CD14-positive monocyte (primary cell): ENCODE data around the gene SCGB1C2. TPM values are rescaled to one million over a fixed set of nuclear protein-coding genes. Genes with fewer than 3 reads are reported as not detected.
A peak's percentile ranks its signal among the peaks of the same experiment; 100 is the strongest.
"Not testable (repeated sequence)": the region's sequence is repeated elsewhere in the genome, so short reads cannot be mapped to it uniquely, and the experiment has no call there.

Source experiments
- DNase-seq, 3 donors: peaks; one replicate each; pipeline ENCODE4 v3.0.0-alpha.2; 2011 to 2022
- H2AFZ ChIP-seq: 2 replicates; pipeline ENCODE4 v1.6.0; 2012; ENCODE audit warnings: mild to moderate bottlenecking, low read depth, low read length, inconsistent platforms; ENCODE audit not compliant: insufficient read depth, poor library complexity, severe bottlenecking
- H3K27ac ChIP-seq, 2 donors: 1 replicate in 1 of 2; 2 replicates in 1 of 2; pipeline ENCODE4 v1.5.1; 2012 to 2013; ENCODE audit warnings: low read length in 2 of 2, control low read depth in 1 of 2, inconsistent platforms in 1 of 2, low read depth in 1 of 2, mild to moderate bottlenecking in 1 of 2
- H3K27me3 ChIP-seq, 2 donors: one replicate each; pipeline versions ENCODE4 v1.6.0 to v1.6.1; 2011 to 2013; ENCODE audit warnings: low read length in 2 of 2; ENCODE audit not compliant: control insufficient read depth in 2 of 2, insufficient read depth in 2 of 2
- H3K36me3 ChIP-seq, 2 donors: replicated peaks in 1 of 2; 1 replicate in 1 of 2; 2 replicates in 1 of 2; pipeline versions ENCODE4 v1.5.1 to v1.6.1; 2012 to 2013; ENCODE audit warnings: low read length in 2 of 2, control low read depth in 1 of 2, inconsistent platforms in 1 of 2, mild to moderate bottlenecking in 1 of 2; ENCODE audit not compliant: insufficient read depth in 2 of 2, control insufficient read depth in 1 of 2
- H3K4me1 ChIP-seq, 2 donors: 1 replicate in 1 of 2; 2 replicates in 1 of 2; pipeline versions ENCODE4 v1.5.1 to v1.6.1; 2012 to 2013; ENCODE audit warnings: low read length in 2 of 2, control low read depth in 1 of 2, inconsistent platforms in 1 of 2, mild to moderate bottlenecking in 1 of 2, moderate library complexity in 1 of 2; ENCODE audit not compliant: insufficient read depth in 2 of 2, control insufficient read depth in 1 of 2
- H3K4me2 ChIP-seq: replicated peaks from 2 replicates; pipeline ENCODE3; 2012; ENCODE audit warnings: low read length, moderate library complexity, mild to moderate bottlenecking; ENCODE audit not compliant: poor library complexity, severe bottlenecking; ENCODE audit errors: extremely low read depth
- H3K4me3 ChIP-seq, 3 experiments: fragments of 200-600 bp in 1 of 3; sonication (generic) in 1 of 3; replicated peaks in 1 of 3; 1 replicate in 2 of 3; 2 replicates in 1 of 3; pipeline ENCODE4 v1.5.1; 2011 to 2013; ENCODE audit warnings: low read length in 3 of 3, mild to moderate bottlenecking in 3 of 3, control low read depth in 2 of 3, low read depth in 2 of 3, inconsistent platforms in 1 of 3, moderate library complexity in 1 of 3
- H3K79me2 ChIP-seq: 2 replicates; pipeline ENCODE4 v1.6.0; 2012; ENCODE audit warnings: mild to moderate bottlenecking, control low read depth, inconsistent platforms, low read length, moderate library complexity; ENCODE audit not compliant: insufficient read depth
- H3K9ac ChIP-seq: 2 replicates; pipeline ENCODE4 v1.6.0; 2017; ENCODE audit warnings: low read length, mild to moderate bottlenecking; ENCODE audit not compliant: insufficient read depth, poor library complexity, severe bottlenecking
- H3K9me3 ChIP-seq, 2 donors: replicated peaks in 1 of 2; 1 replicate in 1 of 2; 2 replicates in 1 of 2; pipeline versions ENCODE4 v1.5.1 to v1.6.1; 2012 to 2013; ENCODE audit warnings: low read length in 2 of 2, control low read depth in 1 of 2; ENCODE audit not compliant: control insufficient read depth in 1 of 2, insufficient read depth in 1 of 2
- H4K20me1 ChIP-seq: 2 replicates; pipeline ENCODE4 v1.6.0; 2012; ENCODE audit warnings: mild to moderate bottlenecking, low read length, control low read depth, moderate library complexity; ENCODE audit not compliant: insufficient read depth
- H3K27ac Mint-ChIP-seq, 7 donors: one replicate each; pipeline ENCODE4 v1.8.0; 2020; ENCODE audit warnings: mild to moderate bottlenecking in 7 of 7, mixed read lengths in 7 of 7, moderate library complexity in 6 of 7, inconsistent platforms in 2 of 7
- H3K27me3 Mint-ChIP-seq, 3 donors: one replicate each; pipeline ENCODE4 v1.8.0; 2021 to 2022; ENCODE audit warnings: low read depth in 3 of 3, mild to moderate bottlenecking in 3 of 3, mixed read lengths in 3 of 3, moderate library complexity in 3 of 3, inconsistent platforms in 1 of 3
- H3K36me3 Mint-ChIP-seq, 2 donors: one replicate each; pipeline ENCODE4 v1.8.0; 2020; ENCODE audit warnings: mixed read lengths in 2 of 2, inconsistent platforms in 1 of 2, mild to moderate bottlenecking in 1 of 2
- H3K4me1 Mint-ChIP-seq: one replicate; pipeline ENCODE4 v1.8.0; 2020; ENCODE audit warnings: mild to moderate bottlenecking, mixed read lengths
- H3K4me3 Mint-ChIP-seq, 2 donors: one replicate each; pipeline ENCODE4 v1.8.0; 2020; ENCODE audit warnings: mild to moderate bottlenecking in 2 of 2, mixed read lengths in 2 of 2, moderate library complexity in 1 of 2
- H3K9me3 Mint-ChIP-seq, 7 donors: one replicate each; pipeline ENCODE4 v1.8.0; 2020 to 2022; ENCODE audit warnings: mixed read lengths in 7 of 7, mild to moderate bottlenecking in 6 of 7, moderate library complexity in 6 of 7, inconsistent platforms in 2 of 7
- CTCF ChIP-seq: fragments of 200-600 bp; IDR thresholded peaks from one replicate; pipeline ENCODE4 v1.8.0; 2022; ENCODE audit warnings: antibody characterized with exemption, mild to moderate bottlenecking
- WGBS: methylation state at CpG from one replicate; pipeline ENCODE4 v1.1.5; 2013; ENCODE audit warnings: missing lambda C conversion rate; ENCODE audit not compliant: insufficient coverage; 5-methylcytosine and 5-hydroxymethylcytosine counted together
- intact Hi-C, 2 donors: fragments of 100-400 bp; cut with micrococcal nuclease; formaldehyde crosslinking; loops; one replicate each; pipeline versions ENCODE4 v1.15.0 to v1.15.1; 2023
- polyA plus RNA-seq, 3 donors: library from polyadenylated mRNA; depleted of rRNA in 1 of 3; unstranded in 2 of 3; stranded (reverse) in 1 of 3; fragments of 300-500 nt in 2 of 3; fragments of >200 nt in 1 of 3; fragmentation: Illumina TruSeq in 2 of 3; gene quantifications; 1 replicate in 2 of 3; 2 replicates in 1 of 3; pipeline ENCODE4 v1.2.3, GENCODE V29; 2012 to 2021

SCGB1C2 gene
- polyA plus RNA-seq, 3 donors = not detected

GRCh38 chr17:136531-136930 lies 838 bp upstream of the SCGB1C2 start:
- DNase-seq, H3K4me1 Mint-ChIP-seq, H3K79me2 ChIP-seq, H3K36me3 ChIP-seq, H3K9me3 Mint-ChIP-seq, H3K9me3 ChIP-seq, H4K20me1 ChIP-seq, H3K9ac ChIP-seq, H3K27me3 ChIP-seq, H3K4me2 ChIP-seq, intact Hi-C loops, H2AFZ ChIP-seq, H3K4me3 Mint-ChIP-seq, H3K4me3 ChIP-seq, H3K27ac ChIP-seq, H3K36me3 Mint-ChIP-seq, H3K4me1 ChIP-seq: not testable (repeated sequence)
- Mint-ChIP-seq H3K27ac (peak overlapping the region in 1 of 7 donors; percentile 27), H3K27me3 (peaks cover 8 to 15% (median 13%) of the 10 kb centered on the region in 3 donors)
- peak; percentile 49 for TF ChIP-seq CTCF
- WGBS = no CpG with 5 or more reads among the region's 4 CpGs

GRCh38 chr17:139401-140205 lies 2.2 kb downstream of the SCGB1C2 start:
- H3K4me2 ChIP-seq, H3K9me3 ChIP-seq, H2AFZ ChIP-seq, DNase-seq, H3K27ac ChIP-seq, H3K4me1 ChIP-seq, H3K36me3 Mint-ChIP-seq, H3K4me1 Mint-ChIP-seq, H4K20me1 ChIP-seq, H3K79me2 ChIP-seq, H3K9me3 Mint-ChIP-seq, H3K9ac ChIP-seq, H3K27ac Mint-ChIP-seq, H3K36me3 ChIP-seq, H3K4me3 ChIP-seq: not testable (repeated sequence)
- no CpG with 5 or more reads among the region's 22 CpGs for WGBS
- H3K27me3 ChIP-seq = peaks cover 2 to 12% of the 10 kb centered on the region in 2 donors
- H3K27me3 Mint-ChIP-seq = peaks cover 9 to 19% (median 15%) of the 10 kb centered on the region in 3 donors
- intact Hi-C loops = loop anchor here (5.0 kb wide), 1 partner anchor 563 kb away; no protein-coding TSS in a partner anchor
- H3K4me3 Mint-ChIP-seq = peak overlapping the region in 1 of 2 donors; percentile 46
